KOPT-K1 (cell line): ENCODE measurements around the gene DBH.

ENCODE experiments used
- H3K27ac ChIP-seq: fragments of 200-600 bp; sonication (generic); 2 replicates; pipeline ENCODE4 v1.5.1; 2016; ENCODE audit warnings: antibody characterized with exemption, mild to moderate bottlenecking, low read depth, low read length; ENCODE audit not compliant: poor library complexity, severe bottlenecking
- H3K36me3 ChIP-seq: fragments of 200-600 bp; sonication (generic); 2 replicates; pipeline ENCODE4 v1.5.1; 2017; ENCODE audit warnings: antibody characterized with exemption, mild to moderate bottlenecking, low read length, moderate library complexity; ENCODE audit not compliant: insufficient read depth
- H3K9me3 ChIP-seq: fragments of 200-600 bp; sonication (generic); 2 replicates; pipeline ENCODE4 v1.5.1; 2017; ENCODE audit warnings: antibody characterized with exemption, low read length, mild to moderate bottlenecking; ENCODE audit not compliant: insufficient read depth, poor library complexity, severe bottlenecking

DBH gene

DNA sequence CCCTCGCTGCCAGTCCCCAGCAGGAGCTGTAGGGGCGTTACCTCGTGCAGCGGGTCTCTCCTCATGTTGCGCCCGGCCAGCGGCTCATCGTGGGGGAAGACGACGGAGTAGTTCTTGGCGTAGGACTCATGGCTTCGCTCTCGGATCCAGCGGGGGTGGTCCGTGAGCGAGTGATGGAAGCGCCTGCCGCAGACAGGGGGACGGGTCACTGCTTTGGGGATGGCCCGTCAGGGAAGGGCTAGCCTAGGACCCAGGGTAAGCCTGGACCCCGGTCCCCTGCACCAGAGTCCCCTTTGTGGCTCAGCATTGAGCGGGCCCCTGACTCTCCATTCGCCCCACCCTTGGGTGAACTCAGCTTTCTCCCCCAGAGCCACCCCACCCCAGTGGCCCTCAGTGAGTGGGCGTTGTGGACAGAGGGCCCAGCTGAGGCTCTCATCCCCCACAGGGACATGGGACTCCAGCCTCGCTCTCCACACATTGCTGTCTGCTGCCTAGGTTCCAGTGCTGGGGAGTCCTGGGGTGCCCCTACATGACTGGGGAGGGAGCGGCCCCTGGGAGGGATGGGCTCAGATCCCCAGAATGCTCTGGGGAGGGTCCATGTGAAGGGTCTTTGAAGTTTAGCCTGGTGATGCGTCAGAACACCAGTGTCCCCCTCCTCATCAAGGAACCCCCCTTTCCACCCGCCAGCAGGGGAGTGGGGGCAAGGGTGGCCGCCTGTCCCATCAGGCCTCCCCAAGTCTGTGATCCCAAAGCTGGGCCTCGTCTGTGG lies 72.3 kb downstream of the DBH start:
- Histone ChIP-seq H3K27ac (no peak overlapping the region), H3K36me3 (no peaks in the 10 kb centered on the region), H3K9me3 (no peaks in the 10 kb centered on the region)
